OCI-LY1 (cell line): Measurements from ENCODE around the gene TOR1B.

Source experiments
- EZH2 ChIP-seq: fragments of 200-600 bp; sonication (generic), shearing (Covaris generic); IDR thresholded peaks from 2 replicates; pipeline ENCODE4 v1.8.0; 2017; ENCODE audit warnings: borderline replicate concordance, mixed run types, mild to moderate bottlenecking, antibody characterized with exemption, low read length, moderate library complexity, mixed read lengths
- TF ChIP-seq, protein P1 (sequence below): fragments of 200-600 bp; sonication (generic), shearing (Covaris generic); IDR thresholded peaks from 2 replicates; pipeline ENCODE4 v1.5.1; 2017; ENCODE audit warnings: mild to moderate bottlenecking, antibody characterized with exemption, low read length, moderate library complexity, mixed read lengths

DNA sequence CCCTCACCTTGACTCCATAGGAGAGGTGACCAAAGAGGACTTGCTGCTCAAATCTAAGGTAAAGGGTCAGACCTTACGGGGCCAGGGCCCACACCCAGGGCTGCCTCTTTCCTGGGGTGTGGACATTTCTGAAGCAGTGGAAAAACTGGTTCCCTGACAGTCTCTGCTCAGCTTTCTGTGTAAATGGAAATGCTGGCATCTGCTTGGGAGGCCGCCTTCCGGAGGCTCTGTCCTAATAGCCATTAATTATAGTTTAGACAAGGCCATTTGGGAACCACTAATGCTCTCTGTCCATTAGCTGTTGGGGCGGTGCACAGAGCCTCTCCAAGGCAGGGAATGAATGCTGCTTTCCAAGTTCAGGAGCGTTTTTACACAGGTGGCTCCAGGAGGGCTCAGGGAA is 49.6 kb downstream of the TOR1B start:
- TF ChIP-seq, protein P1, sequence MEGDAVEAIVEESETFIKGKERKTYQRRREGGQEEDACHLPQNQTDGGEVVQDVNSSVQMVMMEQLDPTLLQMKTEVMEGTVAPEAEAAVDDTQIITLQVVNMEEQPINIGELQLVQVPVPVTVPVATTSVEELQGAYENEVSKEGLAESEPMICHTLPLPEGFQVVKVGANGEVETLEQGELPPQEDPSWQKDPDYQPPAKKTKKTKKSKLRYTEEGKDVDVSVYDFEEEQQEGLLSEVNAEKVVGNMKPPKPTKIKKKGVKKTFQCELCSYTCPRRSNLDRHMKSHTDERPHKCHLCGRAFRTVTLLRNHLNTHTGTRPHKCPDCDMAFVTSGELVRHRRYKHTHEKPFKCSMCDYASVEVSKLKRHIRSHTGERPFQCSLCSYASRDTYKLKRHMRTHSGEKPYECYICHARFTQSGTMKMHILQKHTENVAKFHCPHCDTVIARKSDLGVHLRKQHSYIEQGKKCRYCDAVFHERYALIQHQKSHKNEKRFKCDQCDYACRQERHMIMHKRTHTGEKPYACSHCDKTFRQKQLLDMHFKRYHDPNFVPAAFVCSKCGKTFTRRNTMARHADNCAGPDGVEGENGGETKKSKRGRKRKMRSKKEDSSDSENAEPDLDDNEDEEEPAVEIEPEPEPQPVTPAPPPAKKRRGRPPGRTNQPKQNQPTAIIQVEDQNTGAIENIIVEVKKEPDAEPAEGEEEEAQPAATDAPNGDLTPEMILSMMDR: no peak
- no peak for TF ChIP-seq EZH2
